ENCODE data around the gene VASN. TPM values are rescaled to one million over a fixed set of nuclear protein-coding genes. Genes with fewer than 3 reads are reported as not detected.

VASN gene
- total and polyA plus RNA-seq, 9 of the 15 experiments (the other 6 are each of a cell fraction or from before 2014, with no cell fraction given) = 0.01 to 2.5 (median 0.41) TPM; not detected in 1

DNA sequence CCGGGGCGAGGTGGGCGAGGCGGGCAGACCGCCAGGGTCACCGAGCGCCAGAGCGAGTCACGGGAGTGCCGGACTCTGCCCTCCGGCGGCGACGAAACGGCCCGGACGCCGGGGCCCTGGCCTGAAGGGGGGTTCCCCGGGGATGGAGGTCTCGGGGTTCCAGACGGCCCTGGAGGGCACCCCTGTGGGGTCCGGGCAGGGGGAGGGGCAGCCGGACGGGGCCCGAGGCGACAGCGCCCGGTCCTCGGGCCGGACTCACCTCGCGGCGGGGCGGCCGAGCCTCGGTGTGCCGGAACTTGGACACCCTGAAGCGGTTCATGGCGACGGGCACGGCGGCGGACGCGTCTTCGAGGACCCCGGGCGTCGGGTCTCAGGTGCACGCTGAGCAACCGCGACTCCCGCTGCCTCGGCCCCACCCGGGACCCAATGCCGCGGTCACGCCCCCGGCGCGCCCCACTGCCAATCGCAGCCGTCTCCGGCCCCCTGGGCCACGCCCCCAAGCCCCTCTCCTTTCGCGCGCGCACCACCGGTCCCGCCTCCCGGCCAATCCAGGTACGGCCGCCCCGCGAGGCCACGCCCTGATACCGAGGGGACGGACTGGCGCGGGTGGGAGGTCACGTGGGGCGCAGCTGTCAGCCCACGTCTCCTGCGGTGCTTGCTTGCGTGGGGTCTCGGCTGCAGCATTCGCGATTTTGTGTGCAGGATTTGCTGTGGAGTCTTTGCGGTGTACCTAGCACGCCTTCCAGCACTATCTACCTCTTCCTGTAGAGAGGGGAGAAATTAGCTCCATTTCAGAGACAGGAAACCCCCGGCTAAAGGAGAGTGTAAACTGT lies 44.8 kb downstream of the VASN start, which contains the start of gene CORO7:
Gene CORO7, minus strand, starts transcription at position 397 of the 833 bp plus-strand sequence. Its CDS starts 78 bp downstream, at position 319.
- ATAC-seq (peak; percentile 97), DNase-seq (ENCODE audit: extremely low read depth in 1 of 4, low spot score in 3 of 4) (peak; percentile 97 to 98 (median 98)), FAIRE-seq (peak; percentile 83)
- in situ Hi-C loops (cut with MboI) = no loop called here
- CTCF ChIA-PET (ENCODE audit: low intra/inter-chr PET ratio) = no interaction called here
- Histone ChIP-seq H3K27me3 (ENCODE audit: control insufficient read depth in 2 of 2, insufficient read depth in 2 of 2, low read length in 2 of 2) (no peaks in the 10 kb centered on the region), H3K36me3 (ENCODE audit: control insufficient read depth, insufficient read depth, low read length) (peaks cover 30% of the 10 kb centered on the region; the same call in 2 of the 3 replicates), H3K27ac (ENCODE audit: extremely low read depth, low read depth, low read length) (peak within 1 kb of the TSS; percentile 93), H4K20me1 (replicated peaks; ENCODE audit: control insufficient read depth, insufficient read depth, low read length) (peaks cover 32% of the 10 kb centered on the region), H2AFZ (ENCODE audit: low read depth, low read length) (peak within 1 kb of the TSS; percentile 89), H3K9ac (ENCODE audit: insufficient read depth in 1 of 2, low read depth in 2 of 2, low read length in 2 of 2) (peak within 1 kb of the TSS; percentile 89 to 92), H3K4me1 (replicated peaks in 1 of 2; ENCODE audit: control insufficient read depth in 2 of 2, insufficient read depth in 2 of 2, low read length in 2 of 2) (peaks cover 21 to 38% of the 10 kb centered on the region in 2 experiments; a peak in 4 of 5 replicates), H3K9me1 (ENCODE audit: control insufficient read depth, insufficient read depth, low read length) (no peaks in the 10 kb centered on the region), H3K4me2 (ENCODE audit: insufficient read depth, low read length) (peak within 1 kb of the TSS; percentile 93), H3K79me2 (ENCODE audit: control insufficient read depth, insufficient read depth, low read length) (peaks cover 41% of the 10 kb centered on the region), H3K9me3 (replicated peaks; ENCODE audit: control insufficient read depth, insufficient read depth, low read depth, low read length) (no peaks in the 10 kb centered on the region), H3K4me3 (peak within 1 kb of the TSS; percentile 91)
- intact Hi-C loops (cut with micrococcal nuclease) = loop anchor here (1.0 to 10.0 kb wide), 2 partner anchors 9 to 538 kb away; partner anchors contain the start of genes DNAJA3 and SEC14L5
- under 1% methylated on average over 60 of the region's 92 CpGs for WGBS (ENCODE audit: insufficient coverage, low coverage, missing lambda C conversion rate)
- no TSS peak for BruUV-seq (replicated peaks)
- POLR2A ChIA-PET = interaction anchor here (0.6 to 4.2 kb wide), 7 partner anchors 9 to 374 kb away, joined by 3 to 35 read pairs (median 6); partner anchors contain the start of gene DNAJA3
- TF ChIP-seq NONO (IDR thresholded peaks at IDR 0.05; ENCODE audit: low read depth in 2 of 2, low read length in 1 of 2) (0 out of 4 replicates have a peak, but pooled peaks of 1 of the 2 experiments have one; percentile 24), CXXC5 (CRISPR knock-in tag; IDR thresholded peaks at IDR 0.05) (peak; percentile 74), FOXK2 (conservative IDR thresholded peaks at IDR 0.05 in 1 of 2, IDR thresholded peaks at IDR 0.05 in 1 of 2; ENCODE audit: low read depth in 2 of 2) (no peak; a peak in 1 of 4 replicates), ZNF75A (CRISPR knock-in tag; IDR thresholded peaks at IDR 0.05) (no peak), NFYB (IDR thresholded peaks at IDR 0.05; ENCODE audit: extremely low read depth, insufficient read length) (peak; percentile 24), NR2C2 (CRISPR knock-in tag; IDR thresholded peaks at IDR 0.05) (0 out of 2 replicates have a peak, but pooled peaks have one; percentile 2), NR2C2 (tag; IDR thresholded peaks at IDR 0.05) (peak; percentile 62; the same call in 1 of the 2 replicates), PTBP1 (IDR thresholded peaks at IDR 0.05; ENCODE audit: low read depth, low read length) (no peak), EZH2 (IDR thresholded peaks at IDR 0.05; ENCODE audit: borderline replicate concordance, low read depth, low read length) (no peak), ZNF347 (CRISPR knock-in tag; IDR thresholded peaks at IDR 0.05; ENCODE audit: low read depth) (no peak), ZNF41 (CRISPR knock-in tag; conservative IDR thresholded peaks at IDR 0.05) (no peak), DPF2 (IDR thresholded peaks at IDR 0.05) (peak; percentile 41; the same call in 1 of the 2 replicates), TFAM (CRISPR knock-in tag; conservative IDR thresholded peaks at IDR 0.05) (no peak)
- TF ChIP-seq, protein P1, sequence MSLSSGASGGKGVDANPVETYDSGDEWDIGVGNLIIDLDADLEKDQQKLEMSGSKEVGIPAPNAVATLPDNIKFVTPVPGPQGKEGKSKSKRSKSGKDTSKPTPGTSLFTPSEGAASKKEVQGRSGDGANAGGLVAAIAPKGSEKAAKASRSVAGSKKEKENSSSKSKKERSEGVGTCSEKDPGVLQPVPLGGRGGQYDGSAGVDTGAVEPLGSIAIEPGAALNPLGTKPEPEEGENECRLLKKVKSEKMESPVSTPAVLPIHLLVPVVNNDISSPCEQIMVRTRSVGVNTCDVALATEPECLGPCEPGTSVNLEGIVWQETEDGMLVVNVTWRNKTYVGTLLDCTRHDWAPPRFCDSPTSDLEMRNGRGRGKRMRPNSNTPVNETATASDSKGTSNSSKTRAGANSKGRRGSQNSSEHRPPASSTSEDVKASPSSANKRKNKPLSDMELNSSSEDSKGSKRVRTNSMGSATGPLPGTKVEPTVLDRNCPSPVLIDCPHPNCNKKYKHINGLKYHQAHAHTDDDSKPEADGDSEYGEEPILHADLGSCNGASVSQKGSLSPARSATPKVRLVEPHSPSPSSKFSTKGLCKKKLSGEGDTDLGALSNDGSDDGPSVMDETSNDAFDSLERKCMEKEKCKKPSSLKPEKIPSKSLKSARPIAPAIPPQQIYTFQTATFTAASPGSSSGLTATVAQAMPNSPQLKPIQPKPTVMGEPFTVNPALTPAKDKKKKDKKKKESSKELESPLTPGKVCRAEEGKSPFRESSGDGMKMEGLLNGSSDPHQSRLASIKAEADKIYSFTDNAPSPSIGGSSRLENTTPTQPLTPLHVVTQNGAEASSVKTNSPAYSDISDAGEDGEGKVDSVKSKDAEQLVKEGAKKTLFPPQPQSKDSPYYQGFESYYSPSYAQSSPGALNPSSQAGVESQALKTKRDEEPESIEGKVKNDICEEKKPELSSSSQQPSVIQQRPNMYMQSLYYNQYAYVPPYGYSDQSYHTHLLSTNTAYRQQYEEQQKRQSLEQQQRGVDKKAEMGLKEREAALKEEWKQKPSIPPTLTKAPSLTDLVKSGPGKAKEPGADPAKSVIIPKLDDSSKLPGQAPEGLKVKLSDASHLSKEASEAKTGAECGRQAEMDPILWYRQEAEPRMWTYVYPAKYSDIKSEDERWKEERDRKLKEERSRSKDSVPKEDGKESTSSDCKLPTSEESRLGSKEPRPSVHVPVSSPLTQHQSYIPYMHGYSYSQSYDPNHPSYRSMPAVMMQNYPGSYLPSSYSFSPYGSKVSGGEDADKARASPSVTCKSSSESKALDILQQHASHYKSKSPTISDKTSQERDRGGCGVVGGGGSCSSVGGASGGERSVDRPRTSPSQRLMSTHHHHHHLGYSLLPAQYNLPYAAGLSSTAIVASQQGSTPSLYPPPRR (CRISPR knock-in tag; IDR thresholded peaks at IDR 0.05; ENCODE audit: borderline replicate concordance) = 0 out of 2 replicates have a peak, but pooled peaks have one; percentile 14
- TF ChIP-seq, protein P2, sequence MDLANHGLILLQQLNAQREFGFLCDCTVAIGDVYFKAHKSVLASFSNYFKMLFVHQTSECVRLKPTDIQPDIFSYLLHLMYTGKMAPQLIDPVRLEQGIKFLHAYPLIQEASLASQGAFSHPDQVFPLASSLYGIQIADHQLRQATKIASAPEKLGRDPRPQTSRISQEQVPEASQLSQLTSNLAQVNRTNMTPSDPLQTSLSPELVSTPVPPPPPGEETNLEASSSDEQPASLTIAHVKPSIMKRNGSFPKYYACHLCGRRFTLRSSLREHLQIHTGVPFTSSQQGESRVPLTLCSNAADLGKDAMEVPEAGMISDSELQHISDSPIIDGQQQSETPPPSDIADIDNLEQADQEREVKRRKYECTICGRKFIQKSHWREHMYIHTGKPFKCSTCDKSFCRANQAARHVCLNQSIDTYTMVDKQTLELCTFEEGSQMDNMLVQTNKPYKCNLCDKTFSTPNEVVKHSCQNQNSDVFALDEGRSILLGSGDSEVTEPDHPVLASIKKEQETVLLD (IDR thresholded peaks at IDR 0.05) = peak; percentile 87

Measured in K562 (cell line).